ENCODE measurements around the gene TRERF1.

TRERF1 gene

GRCh38 chr6:42429836-42430235 lies 21.9 kb downstream of the TRERF1 start:
- no peak overlapping the region for H3K4me3 ChIP-seq (ENCODE audit: low read length)
- no peak for TF ChIP-seq CTCF (conservative IDR thresholded peaks at IDR 0.05; ENCODE audit: low read depth, low read length)
- DNase-seq (ENCODE audit: low read depth) = no peak

- H3K4me3 ChIP-seq (ENCODE audit: low read length) = no peak overlapping the region
- TF ChIP-seq CTCF (conservative IDR thresholded peaks at IDR 0.05; ENCODE audit: low read depth, low read length) = no peak
- DNase-seq (ENCODE audit: low read depth) = no peak
Measured at GRCh38 chr6:42429042-42429585, 22.6 kb downstream of the TRERF1 start.

GRCh38 chr6:42428326-42429041 lies 23.2 kb downstream of the TRERF1 start:
- DNase-seq (ENCODE audit: low read depth) = no peak
- no peak overlapping the region for H3K4me3 ChIP-seq (ENCODE audit: low read length)
- no peak for TF ChIP-seq CTCF (conservative IDR thresholded peaks at IDR 0.05; ENCODE audit: low read depth, low read length)

GRCh38 chr6:42427871-42428270 lies 23.9 kb downstream of the TRERF1 start:
- no peak for TF ChIP-seq CTCF (conservative IDR thresholded peaks at IDR 0.05; ENCODE audit: low read depth, low read length)
- no peak for DNase-seq (ENCODE audit: low read depth)
- no peak overlapping the region for H3K4me3 ChIP-seq (ENCODE audit: low read length)

GRCh38 chr6:42426191-42426590 lies 25.5 kb downstream of the TRERF1 start:
- DNase-seq (ENCODE audit: low read depth) = no peak
- H3K4me3 ChIP-seq (ENCODE audit: low read length) = no peak overlapping the region
- TF ChIP-seq CTCF (conservative IDR thresholded peaks at IDR 0.05; ENCODE audit: low read depth, low read length) = no peak

GRCh38 chr6:42424906-42425474 lies 26.7 kb downstream of the TRERF1 start:
- DNase-seq (ENCODE audit: low read depth) = no peak
- TF ChIP-seq CTCF (conservative IDR thresholded peaks at IDR 0.05; ENCODE audit: low read depth, low read length) = no peak
- H3K4me3 ChIP-seq (ENCODE audit: low read length) = no peak overlapping the region

- no peak for DNase-seq (ENCODE audit: low read depth)
- no peak for TF ChIP-seq CTCF (conservative IDR thresholded peaks at IDR 0.05; ENCODE audit: low read depth, low read length)
- H3K4me3 ChIP-seq (ENCODE audit: low read length) = no peak overlapping the region
Measured at GRCh38 chr6:42423244-42423643, 28.5 kb downstream of the TRERF1 start.

All from retinal pigment epithelial cell (primary cell).